ENCODE data around the gene GPR31. TPM values are rescaled to one million over a fixed set of nuclear protein-coding genes. Genes with fewer than 3 reads are reported as not detected.

GPR31 gene
- total RNA-seq, 1 donor from 2014 or later, result not detected

GRCh38 chr6:167129562-167129961 lies 28.2 kb downstream of the GPR31 start:
- no peak for TF ChIP-seq CTCF (conservative IDR thresholded peaks at IDR 0.05; ENCODE audit: low read depth, low read length)
- H3K4me3 ChIP-seq (ENCODE audit: low read depth, low read length), result no peak overlapping the region
- no peak for DNase-seq (ENCODE audit: low read depth)

- no peak overlapping the region for H3K4me3 ChIP-seq (ENCODE audit: low read depth, low read length)
- no peak for DNase-seq (ENCODE audit: low read depth)
- TF ChIP-seq CTCF (conservative IDR thresholded peaks at IDR 0.05; ENCODE audit: low read depth, low read length), result no peak
Measured at GRCh38 chr6:167129159-167129558, 28.6 kb downstream of the GPR31 start.

GRCh38 chr6:167127785-167128531 lies 29.8 kb downstream of the GPR31 start:
- peak; percentile 41 for DNase-seq (ENCODE audit: low read depth)
- TF ChIP-seq CTCF (conservative IDR thresholded peaks at IDR 0.05; ENCODE audit: low read depth, low read length), result no peak
- no peak overlapping the region for H3K4me3 ChIP-seq (ENCODE audit: low read depth, low read length)

GRCh38 chr6:167125855-167126349 lies 31.9 kb downstream of the GPR31 start:
- no peak for TF ChIP-seq CTCF (conservative IDR thresholded peaks at IDR 0.05; ENCODE audit: low read depth, low read length)
- no peak overlapping the region for H3K4me3 ChIP-seq (ENCODE audit: low read depth, low read length)
- DNase-seq (ENCODE audit: low read depth), result no peak

GRCh38 chr6:167125410-167125809 lies 32.4 kb downstream of the GPR31 start:
- H3K4me3 ChIP-seq (ENCODE audit: low read depth, low read length), result no peak overlapping the region
- no peak for TF ChIP-seq CTCF (conservative IDR thresholded peaks at IDR 0.05; ENCODE audit: low read depth, low read length)
- DNase-seq (ENCODE audit: low read depth), result no peak

- H3K4me3 ChIP-seq (ENCODE audit: low read depth, low read length), result no peak overlapping the region
- DNase-seq (ENCODE audit: low read depth), result no peak
- no peak for TF ChIP-seq CTCF (conservative IDR thresholded peaks at IDR 0.05; ENCODE audit: low read depth, low read length)
Measured at GRCh38 chr6:167124753-167125152, 33.0 kb downstream of the GPR31 start.

Measured in epithelial cell of proximal tubule (primary cell).